Measurements from ENCODE around the gene MACF1.
"Not testable (repeated sequence)": the region's sequence is repeated elsewhere in the genome, so short reads cannot be mapped to it uniquely, and the experiment has no call there.

MACF1 gene

DNA sequence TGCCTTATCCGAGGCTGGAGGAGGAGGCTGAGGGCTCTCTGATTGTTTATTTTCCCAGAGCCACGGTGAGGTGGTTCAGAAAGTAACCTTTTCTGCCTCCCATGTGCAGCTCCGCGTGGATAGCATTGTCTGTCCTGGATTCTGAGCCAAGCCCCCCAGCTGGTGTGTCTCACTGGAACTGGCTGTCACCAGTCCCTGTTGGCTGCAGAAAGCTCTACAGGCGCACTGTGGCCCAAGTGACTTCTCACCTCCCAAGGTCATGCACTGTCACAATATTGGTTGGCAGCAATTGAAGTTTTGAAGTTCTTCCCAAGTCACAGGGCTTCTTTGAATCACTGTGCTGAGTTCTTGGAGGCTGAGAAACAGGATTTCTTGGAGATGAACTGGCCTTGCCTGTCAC, 295.2 kb downstream of the MACF1 start:
- no peak for DNase-seq

DNA sequence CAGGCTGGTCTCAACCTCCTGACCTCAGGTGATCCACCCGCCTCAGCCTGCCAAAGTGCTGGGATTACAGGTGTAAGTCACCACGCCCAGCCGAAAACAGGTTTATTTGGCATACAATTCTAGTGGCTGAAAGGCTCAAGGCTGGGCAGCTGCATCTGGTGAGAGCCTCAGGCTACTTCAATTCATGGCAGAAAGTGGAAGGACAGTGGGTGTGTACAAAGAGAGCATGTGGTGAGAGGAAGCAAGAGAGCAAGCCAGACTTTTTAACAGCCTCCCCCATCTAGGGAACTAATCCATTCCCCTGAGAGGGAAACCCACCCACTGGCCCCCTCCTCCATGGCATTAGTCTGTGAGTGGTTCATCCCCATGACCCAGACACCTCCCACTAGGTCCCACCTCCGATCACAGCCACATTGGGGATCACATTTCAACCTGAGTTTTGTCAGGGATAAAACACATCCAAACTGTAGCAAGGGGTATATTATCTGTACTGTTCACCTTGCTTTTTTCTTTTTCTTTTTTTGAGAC, 296.4 kb downstream of the MACF1 start:
- no peak for DNase-seq

DNA sequence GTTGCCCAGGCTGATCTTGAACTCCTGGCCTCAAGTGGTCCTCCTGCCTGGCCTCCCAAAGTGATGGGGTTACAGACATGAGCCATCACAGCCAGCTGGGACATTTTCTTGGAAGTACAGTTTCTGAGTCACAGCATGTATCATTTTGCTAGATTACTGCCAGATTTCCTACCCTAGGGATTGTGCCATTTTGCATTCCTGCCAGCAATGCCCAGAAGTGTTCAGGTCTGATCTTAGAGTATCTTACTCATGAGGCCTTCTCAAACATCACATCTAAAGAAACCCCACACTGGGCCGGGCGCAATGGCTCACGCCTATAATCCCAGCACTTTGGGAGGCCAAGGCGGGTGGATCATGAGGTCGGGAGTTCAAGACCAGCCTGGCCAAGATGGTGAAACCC, 297.2 kb downstream of the MACF1 start:
- no peak for DNase-seq

DNA sequence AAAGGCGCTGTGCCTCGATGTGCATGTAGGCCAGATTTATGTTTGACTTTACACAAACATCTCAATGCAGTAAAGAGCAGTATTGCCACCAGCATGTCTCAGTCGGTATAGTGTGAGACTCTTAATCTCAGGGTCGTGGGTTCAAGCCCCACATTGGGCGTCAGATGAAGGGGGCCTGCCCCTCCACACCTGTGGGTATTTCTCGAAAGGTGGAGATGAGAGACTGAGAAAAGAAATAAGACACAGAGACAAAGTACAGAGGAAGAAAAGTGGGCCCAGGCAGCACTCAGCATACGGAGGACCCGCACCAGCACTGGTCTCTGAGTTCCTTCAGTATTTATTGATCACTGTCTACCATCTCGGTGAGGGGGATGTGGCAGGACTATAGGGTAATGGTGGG, 299.9 kb downstream of the MACF1 start:
- DNase-seq = not testable (repeated sequence)

DNA sequence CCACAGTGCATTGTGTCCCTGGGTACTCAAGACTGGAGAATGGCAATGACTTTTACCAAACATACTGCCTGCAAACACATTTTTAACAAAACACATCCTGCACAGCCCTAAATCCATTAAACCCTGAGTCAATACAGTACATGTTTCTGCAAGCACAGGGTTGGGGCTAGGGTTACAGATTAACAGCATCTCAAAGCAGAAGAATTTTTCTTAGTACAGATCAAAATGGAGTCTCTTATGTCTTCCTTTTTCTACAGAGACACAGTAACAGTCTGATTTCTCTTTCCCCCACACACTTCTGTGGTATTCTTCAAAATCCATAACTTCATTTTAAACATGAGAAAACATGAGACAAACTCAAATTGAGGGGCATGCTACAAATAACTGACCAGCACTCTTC, 300.8 kb downstream of the MACF1 start:
- no peak for DNase-seq

DNA sequence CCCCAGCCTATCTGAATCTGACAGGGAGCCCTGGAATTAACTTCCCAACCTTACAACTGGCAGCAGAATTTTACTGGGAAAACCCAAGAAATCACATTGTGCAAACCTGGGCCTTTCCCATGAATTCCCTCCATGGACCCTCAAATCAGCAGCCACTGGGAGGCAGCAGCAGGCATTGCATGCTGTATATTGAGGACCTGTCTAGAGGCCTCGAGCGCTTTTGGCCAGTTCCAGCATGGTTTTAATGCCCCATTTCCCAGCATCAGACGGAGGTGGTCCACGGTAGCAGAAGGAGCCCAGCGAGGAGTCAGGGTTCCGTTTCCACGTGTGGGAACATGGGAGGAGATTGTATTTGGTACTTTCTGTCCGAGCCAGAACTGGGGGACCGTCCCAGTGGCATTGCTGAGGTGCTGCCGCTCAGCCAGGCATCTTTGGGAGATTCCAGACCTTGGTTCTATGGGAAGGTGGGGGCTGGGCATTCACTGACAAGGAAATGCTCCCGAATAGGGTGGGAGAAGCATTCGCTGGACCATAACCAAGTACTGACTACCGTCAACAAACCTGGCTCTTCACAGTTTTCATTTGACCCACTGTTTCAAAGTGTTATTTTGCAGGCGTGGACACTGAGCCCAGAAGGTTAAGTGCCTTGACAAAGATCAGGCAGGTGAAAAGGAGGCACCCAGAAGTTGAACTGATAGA, 302.9 kb downstream of the MACF1 start:
- DNase-seq = no peak

DNA sequence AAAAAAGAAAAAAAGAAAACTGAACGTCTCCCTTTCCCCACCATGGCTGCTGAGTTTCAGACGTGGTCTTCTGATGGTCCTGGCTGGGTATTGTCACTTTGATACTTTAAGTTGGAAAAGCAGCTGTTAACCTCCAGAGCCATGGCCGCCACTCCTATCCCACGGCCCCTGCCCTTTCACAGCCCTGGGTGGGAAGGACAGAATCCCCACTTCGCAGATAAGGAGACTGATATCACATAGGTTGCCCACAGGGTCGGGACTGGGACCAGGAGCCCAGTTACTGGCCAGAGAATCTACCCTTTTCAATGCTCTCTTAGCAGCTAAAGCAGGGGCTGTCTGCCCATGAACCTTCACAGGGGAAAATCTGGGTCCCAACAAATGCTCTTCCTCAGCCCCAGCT, 303.8 kb downstream of the MACF1 start:
- DNase-seq = no peak

DNA sequence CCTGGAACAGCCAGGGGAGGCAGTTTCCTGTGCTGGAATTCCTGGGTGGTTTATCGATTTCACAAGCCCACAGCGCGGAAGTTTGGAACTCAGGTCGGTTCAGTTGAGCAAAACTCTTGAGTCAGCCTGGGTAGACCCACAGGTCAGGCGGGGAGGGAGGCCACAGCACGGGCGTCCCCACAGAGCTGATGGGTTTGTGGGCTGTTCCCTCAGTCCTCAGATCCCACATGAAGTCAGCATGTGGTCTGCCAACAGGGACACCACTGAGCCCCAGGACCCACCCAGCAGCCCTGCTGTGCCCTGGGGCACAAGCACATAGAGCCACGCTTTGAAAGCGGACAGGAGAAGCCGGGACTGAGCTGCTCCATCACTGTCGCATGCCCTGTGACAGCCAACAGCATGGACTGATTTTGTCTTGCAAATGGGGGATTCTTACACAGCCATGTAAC, 304.4 kb downstream of the MACF1 start:
- DNase-seq = no peak

DNA sequence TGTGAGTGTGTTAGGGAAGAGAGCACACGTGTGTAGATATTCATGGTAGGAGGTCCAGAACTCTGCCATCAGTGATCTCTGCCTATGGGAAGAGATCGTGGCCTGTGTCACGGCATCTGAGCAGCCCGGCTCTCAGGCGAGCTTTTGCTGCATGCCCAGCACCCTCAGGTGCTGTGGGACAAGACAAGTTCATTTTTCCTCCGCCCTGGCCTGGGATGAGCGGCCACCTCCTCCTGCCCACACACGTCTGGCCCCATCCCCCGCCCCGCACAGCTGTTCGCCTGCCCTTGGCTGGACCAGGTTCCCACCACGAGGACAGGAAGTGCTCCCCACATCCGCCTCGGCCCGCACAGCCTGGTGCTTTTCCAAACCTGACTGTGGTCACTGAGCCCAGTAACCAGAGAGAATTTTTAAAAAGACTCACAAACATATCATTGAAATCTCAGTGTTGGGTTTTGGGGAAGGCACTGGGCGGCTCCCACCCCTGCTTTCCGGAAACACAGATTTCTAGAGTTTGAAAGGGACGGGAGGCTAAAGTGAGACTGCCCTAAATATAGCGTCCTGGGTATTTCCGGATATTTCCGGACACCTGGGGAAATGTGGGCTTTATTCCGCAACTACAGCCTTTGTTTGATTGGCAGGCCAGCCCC, 305.0 kb downstream of the MACF1 start:
- no peak for DNase-seq

DNA sequence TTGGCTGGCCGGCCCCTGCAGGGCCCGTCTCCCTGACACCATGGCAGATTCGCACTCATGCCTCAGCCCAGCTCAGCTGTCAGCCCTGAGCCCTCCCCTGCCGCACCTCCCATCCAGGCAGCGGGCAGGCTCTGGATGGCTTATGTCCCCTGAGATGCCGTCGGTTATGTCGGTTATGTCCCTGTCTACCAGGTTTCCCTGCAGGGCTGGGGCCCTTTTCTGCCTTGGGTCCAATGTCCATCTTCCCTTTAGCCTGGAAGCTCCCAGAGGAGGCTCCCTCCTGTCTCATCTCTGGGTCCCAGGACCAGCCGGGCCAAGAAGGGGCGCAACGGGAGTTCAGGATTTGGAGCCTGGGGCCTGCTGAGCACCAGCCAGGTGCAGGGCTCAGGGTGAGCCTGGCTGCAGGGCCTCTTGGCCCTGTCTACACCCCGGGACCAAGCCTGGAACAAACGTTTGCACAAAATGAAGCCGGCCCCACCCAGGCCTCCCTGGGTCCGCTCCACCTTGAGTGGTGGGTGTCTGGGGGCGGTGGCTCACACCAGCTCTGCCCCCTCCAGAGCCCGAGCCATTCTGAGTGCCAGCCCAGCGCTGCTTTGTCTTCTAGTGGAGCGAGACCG, 306.2 kb downstream of the MACF1 start:
- DNase-seq = not testable (repeated sequence)

DNA sequence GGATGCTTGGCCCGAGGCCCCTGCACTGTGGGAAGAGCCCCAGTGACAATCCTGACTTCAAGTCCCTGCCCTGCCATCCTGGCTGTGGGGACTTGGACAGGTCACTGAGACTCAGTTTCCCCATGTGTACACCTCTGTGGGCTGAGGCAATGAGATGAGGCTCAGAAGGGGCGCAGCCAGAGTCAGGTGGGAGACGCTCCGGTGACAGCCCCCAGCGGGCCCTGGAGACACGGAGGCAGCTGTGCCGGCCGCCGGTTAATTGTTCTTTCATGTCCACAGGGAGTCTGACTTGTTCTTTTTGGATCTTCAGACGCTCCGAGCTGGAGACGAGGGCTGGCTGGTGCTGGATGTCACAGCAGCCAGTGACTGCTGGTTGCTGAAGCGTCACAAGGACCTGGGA, 307.0 kb downstream of the MACF1 start:
- not testable (repeated sequence) for DNase-seq

DNA sequence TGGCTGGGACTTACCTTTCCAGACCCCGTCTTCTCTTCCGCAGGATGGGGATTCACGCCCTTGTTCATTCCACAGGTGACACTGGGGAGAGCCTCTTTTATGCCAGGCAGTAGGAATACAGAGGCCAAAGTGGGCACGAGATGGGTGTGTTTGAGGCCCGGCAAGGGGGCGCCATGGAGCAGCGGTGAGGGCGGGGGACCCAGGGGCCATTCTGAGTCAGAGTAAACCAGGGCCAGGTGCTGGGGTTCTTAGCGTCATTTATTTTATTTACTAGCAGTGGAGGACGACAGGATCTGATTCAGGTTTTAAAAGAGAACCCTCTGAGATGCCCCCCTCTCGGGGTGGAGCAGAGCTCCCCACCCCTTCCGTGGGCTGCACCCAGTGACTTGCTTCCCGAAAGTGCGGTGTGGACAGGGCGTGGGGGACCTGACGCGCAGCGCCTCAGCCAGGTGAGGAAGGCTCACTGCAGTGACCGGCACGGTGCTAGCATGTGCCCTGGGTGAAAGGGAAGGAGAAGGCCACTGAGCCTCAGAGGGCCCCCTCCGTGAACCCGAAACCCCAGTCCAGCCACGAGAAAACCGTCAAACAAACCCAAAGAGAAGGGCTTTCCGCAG, 307.8 kb downstream of the MACF1 start:
- DNase-seq = not testable (repeated sequence)

DNA sequence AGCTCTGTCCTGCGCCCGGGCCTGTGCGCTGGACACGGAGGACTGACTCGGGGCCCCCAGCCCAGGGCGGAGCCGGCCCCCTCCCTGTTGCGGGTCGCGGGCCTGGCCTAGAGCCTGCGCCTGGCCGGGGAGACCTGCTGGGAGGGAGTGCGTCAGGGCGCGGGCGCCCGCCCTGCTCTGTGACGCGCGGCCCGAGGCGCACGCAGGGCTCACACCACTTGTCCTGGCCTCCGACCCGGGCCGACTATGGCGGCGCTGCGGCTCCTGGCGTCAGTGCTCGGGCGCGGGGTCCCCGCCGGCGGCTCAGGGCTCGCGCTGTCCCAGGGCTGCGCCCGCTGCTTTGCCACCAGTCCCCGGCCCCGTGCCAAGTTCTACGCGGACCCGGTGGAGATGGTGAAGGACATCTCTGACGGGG, 310.2 kb downstream of the MACF1 start:
- not testable (repeated sequence) for DNase-seq

DNA sequence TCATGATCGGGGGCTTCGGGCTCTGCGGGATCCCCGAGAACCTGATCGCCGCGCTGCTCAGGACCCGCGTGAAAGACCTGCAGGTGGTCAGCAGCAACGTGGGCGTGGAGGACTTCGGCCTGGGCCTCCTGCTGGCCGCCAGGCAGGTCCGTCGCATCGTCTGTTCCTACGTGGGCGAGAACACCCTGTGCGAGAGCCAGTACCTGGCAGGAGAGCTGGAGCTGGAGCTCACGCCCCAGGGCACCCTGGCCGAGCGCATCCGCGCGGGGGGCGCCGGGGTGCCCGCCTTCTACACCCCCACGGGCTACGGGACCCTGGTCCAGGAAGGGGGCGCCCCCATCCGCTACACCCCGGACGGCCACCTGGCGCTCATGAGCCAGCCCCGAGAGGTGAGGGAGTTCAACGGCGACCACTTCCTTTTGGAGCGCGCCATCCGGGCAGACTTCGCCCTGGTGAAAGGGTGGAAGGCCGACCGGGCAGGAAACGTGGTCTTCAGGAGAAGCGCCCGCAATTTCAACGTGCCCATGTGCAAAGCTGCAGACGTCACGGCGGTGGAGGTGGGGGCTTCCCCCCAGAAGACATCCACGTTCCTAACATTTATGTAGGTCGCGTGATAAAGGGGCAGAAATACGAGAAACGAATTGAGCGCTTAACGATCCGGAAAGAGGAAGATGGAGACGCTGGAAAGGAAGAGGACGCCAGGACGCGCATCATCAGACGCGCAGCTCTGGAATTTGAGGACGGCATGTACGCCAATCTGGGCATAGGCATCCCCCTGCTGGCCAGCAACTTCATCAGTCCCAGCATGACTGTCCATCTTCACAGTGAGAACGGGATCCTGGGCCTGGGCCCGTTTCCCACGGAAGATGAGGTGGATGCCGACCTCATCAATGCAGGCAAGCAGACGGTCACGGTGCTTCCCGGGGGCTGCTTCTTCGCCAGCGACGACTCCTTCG, 310.9 kb downstream of the MACF1 start:
- DNase-seq = not testable (repeated sequence)

DNA sequence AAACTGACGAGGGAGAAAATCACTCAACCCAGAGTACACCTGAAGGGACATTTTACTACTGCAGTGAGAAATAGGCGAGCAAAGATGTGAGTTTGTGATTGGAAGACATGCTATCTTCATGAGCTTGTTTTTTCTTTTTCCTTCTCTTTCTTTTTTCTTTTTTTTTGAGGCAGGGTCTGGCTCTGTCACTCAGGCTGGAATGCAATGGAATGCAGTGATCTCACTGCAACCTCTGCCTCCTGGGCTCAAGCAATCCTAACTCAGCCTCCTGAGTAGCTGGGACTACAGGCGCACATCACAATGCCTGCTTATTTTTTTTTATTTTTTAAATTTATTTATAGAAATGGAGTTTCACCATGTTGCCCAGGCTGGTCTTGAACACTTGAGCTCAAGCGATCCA, 312.3 kb downstream of the MACF1 start:
- not testable (repeated sequence) for DNase-seq

DNA sequence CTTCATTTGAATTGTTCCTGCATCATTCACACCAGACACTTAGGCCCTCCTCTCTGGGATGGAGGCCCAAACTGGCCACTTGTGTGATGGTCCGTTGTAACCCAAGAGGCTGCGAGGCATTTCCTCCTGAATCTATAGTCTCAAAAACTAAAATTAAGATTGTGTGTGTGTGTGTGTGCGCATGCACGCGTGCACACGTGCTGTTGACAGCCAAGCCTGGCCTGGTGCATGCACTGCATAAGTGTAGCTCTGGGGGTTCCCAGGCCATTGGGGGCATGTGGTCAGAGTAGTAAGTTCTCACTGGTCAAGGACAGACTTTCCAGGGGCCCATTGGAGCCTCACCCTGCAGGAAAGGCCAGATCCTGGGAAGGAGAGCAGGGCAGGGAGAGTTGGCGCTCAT, 313.4 kb downstream of the MACF1 start:
- not testable (repeated sequence) for DNase-seq

DNA sequence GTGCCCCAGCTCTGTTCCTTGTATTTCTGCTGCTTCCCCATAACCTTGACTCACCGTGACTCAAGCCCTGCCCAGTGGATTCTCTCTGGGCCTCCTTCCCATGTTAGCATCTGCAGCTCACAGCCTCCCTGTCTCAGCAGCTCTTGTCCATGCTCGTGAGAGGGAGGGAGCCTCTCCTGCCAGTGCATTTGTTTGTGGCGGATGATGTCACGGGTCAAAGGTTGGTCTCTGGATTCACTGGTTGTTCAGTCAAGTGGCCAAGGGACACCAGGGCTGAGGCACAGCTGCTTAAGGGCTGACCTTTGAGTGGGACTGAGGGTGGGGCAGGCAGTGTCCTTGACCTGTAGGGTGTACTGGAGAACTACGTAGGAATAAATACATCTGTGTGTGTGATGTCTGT, 314.9 kb downstream of the MACF1 start:
- not testable (repeated sequence) for DNase-seq

DNA sequence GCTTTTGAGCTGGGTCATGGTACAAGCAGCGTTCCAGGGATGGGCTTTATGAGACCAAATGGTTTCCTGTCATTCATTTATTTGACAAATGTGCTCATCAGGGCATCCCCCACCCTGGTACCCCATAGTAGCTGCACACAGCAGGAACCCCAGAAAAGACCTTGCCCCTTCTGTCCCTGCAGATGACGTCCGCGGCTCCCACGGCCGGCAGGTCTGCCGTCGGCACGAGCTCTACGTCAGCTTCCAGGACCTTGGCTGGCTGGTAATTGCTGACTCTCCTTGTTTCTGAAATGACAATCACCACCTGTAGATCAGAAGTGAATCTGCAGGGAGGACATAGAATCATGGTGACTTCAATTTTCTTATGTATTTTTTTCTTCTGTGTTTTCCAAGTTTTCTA, 317.7 kb downstream of the MACF1 start:
- not testable (repeated sequence) for DNase-seq

DNA sequence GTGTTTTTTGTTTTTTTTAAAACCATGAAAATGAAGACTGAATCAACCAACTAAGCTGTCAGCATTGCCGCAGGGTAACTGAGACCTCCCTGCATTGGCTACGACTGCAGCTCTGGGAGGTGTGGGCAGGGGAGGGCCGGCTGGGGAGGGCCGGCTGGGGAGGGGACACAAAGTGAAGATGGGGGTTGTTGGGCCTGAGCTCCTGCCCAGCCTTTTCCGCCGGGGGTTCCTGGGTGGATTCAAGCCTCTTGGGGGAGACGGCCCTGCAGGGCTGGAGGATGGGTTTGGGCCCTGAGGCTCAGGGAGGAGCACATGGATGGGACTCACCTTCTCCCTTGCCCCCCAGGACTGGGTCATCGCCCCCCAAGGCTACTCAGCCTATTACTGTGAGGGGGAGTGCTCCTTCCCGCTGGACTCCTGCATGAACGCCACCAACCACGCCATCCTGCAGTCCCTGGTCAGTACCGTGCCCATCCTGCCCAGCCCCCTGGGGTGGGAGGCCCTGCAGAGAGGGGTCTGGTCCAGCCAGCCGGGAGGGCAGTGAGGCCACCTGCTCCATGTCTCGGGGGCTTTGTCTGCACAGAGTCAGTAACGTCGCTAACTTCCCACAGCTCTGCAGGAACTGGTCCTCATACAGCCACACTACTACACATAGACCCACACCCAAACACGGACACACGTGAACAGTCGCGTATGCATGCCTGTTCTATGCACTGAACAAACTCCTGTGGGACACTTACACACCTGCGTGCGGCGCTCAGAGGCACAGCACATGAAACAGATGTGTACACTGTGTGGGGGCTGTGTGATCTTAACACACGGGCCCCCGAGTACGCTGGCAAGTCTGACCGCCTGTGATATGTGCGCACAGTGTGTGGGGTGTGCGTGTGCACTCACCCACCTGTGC, 318.4 kb downstream of the MACF1 start:
- no peak for DNase-seq

DNA sequence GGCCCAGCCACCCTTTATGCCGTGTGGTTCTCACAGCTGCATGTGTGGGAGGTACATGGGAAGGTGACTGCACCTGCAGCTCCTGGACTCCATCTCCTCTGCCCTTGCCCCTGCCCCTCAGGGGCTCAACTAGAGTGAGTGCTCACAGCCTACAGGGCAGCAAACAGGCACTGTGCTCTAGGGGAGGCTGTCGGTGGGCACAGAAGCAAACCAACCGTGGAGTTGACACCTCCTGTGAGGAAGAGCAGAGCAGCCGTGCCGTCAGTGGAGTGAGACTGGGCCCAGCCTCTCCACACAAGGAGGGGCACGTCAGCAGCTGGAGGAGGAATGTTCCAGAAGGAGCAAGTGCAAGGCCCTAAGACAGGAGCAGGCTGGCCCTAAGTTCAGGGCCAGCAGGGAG, 319.7 kb downstream of the MACF1 start:
- DNase-seq = no peak
